ENCODE results near the gene SH3RF1. TPM values are rescaled to one million over a fixed set of nuclear protein-coding genes. Genes with fewer than 3 reads are reported as not detected.
A peak's percentile ranks its signal among the peaks of the same experiment; 100 is the strongest.

Gene SH3RF1
- total and polyA plus RNA-seq, 4 donors: 5.3 to 33.1 (median 16.3) TPM

DNA sequence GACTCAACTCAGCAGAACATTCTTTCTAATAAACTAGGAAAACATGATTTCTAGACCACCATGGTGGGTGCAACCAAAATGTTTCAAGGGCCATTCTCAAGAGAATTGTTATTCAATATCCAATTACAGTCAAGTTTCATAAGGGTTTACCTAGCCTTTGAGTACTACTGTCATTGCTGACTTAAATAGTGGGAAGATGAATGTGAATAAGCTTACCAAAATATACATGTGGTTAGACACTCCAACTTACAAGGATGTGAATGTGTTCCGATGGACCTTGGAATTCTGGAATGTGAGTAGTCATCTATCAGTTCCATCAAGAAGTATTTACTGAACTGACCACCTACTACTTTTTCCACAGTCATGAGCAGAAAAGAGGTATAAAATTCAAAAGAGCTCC is 16.9 kb downstream of the SH3RF1 start:
- 0% methylated on average over 1 of the region's 1 CpG for WGBS, 2 donors
- H3K4me3 ChIP-seq: no peak overlapping the region
- DNase-seq (no peak), ATAC-seq (ENCODE audit: insufficient read depth, low FRiP score) (no peak)
- no peak for TF ChIP-seq CTCF (IDR thresholded peaks at IDR 0.05; ENCODE audit: control extremely low read depth, extremely low read depth)
- no peaks in the 10 kb centered on the region for H3K27me3 ChIP-seq (ENCODE audit: control insufficient read depth in 3 of 3, insufficient read depth in 3 of 3, low read length in 2 of 3)
- H3K36me3 ChIP-seq (ENCODE audit: control insufficient read depth in 4 of 4, insufficient read depth in 4 of 4, low read length in 4 of 4): no peaks in the 10 kb centered on the region
- no peaks in the 10 kb centered on the region for H3K9me3 ChIP-seq (ENCODE audit: control insufficient read depth in 4 of 4, insufficient read depth in 3 of 4, low read length in 3 of 4)
- H3K9ac ChIP-seq (ENCODE audit: insufficient read depth in 1 of 2, low read length in 2 of 2): no peak overlapping the region
- H3K4me1 ChIP-seq (ENCODE audit: control insufficient read depth in 5 of 5, insufficient read depth in 5 of 5, low read length in 5 of 5): peaks cover 14 to 78% (median 49%) of the 10 kb centered on the region in 5 donors
- H3K27ac ChIP-seq (ENCODE audit: low read depth in 1 of 2, low read length in 1 of 2): no peak overlapping the region

DNA sequence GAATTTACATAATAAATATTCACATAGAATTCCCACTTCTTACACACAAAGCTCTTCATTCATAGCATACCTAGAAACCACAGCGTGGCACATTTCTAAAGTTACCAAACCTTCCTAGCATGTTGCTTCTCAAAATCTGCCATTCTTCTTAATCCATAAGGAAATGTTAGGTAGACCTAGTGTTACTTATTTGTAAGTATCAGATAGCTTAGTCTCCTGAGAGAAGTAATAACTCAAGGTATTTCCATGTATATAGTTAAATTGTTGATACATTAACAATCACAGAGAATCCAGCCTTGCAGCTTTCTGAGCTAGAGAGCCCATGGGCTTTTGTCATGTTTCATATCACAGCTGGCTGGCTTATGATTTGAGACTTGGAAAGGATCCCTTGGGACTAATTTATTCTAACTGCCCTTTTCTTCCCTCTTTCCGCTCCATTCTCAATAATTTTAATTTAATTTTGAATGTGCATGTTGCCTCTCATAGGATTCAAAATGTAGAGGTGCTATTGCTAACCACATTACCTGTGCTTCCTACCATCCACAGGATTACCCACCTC is 17.6 kb downstream of the SH3RF1 start:
- no peak for ATAC-seq (ENCODE audit: insufficient read depth, low FRiP score)
- DNase-seq: peak in 2 of 3 donors; percentile 46 to 62
- no peak overlapping the region for H3K9ac ChIP-seq (ENCODE audit: insufficient read depth in 1 of 2, low read length in 2 of 2)
- no peaks in the 10 kb centered on the region for H3K36me3 ChIP-seq (ENCODE audit: control insufficient read depth in 4 of 4, insufficient read depth in 4 of 4, low read length in 4 of 4)
- H3K4me3 ChIP-seq: no peak overlapping the region
- peaks cover 14 to 75% (median 47%) of the 10 kb centered on the region in 5 donors for H3K4me1 ChIP-seq (ENCODE audit: control insufficient read depth in 5 of 5, insufficient read depth in 5 of 5, low read length in 5 of 5)
- TF ChIP-seq CTCF (IDR thresholded peaks at IDR 0.05; ENCODE audit: control extremely low read depth, extremely low read depth): no peak
- H3K9me3 ChIP-seq (ENCODE audit: control insufficient read depth in 4 of 4, insufficient read depth in 3 of 4, low read length in 3 of 4): no peaks in the 10 kb centered on the region
- no peaks in the 10 kb centered on the region for H3K27me3 ChIP-seq (ENCODE audit: control insufficient read depth in 3 of 3, insufficient read depth in 3 of 3, low read length in 2 of 3)
- WGBS, 2 donors: 72 to 86% methylated on average over 2 of the region's 2 CpGs
- no peak overlapping the region for H3K27ac ChIP-seq (ENCODE audit: low read depth in 1 of 2, low read length in 1 of 2)

DNA sequence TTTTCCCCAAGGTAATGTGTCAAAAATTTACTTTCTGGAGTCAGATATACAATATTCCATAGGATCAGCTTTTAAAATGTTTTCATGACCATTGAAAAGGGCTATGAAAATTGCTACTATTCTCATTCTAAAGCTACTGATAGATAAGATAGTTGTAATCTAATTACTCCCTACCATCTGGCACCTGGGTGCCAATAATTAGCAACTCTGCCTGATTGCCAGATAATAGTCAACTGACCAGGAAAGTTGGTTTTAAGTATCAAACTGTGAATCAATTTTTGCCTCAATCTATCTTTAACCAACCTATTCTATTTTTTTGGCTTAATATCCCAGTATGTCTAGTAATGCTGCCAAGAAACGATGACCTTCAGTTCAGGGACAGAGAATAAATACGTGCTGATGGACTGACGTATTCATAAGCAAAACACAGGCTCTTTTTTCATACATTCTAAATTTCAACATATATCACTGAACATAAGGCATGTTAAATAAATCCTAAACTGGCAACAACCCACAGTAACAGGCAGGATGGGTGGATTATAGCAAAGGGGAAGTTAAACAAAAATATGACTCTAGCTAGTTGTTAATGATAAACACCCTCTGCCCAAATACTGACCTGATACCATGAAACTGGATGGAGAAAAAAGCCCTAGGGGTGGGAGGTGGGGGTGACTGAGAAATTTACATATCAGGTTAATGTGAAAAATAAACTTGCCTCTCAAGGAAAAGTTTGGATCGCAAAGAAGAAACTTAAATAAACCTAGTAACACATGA is 18.2 kb downstream of the SH3RF1 start:
- H3K27me3 ChIP-seq (ENCODE audit: control insufficient read depth in 3 of 3, insufficient read depth in 3 of 3, low read length in 2 of 3): no peaks in the 10 kb centered on the region
- H3K9ac ChIP-seq (ENCODE audit: insufficient read depth in 1 of 2, low read length in 2 of 2): no peak overlapping the region
- no peak overlapping the region for H3K4me3 ChIP-seq
- no peak for ATAC-seq (ENCODE audit: insufficient read depth, low FRiP score)
- no peaks in the 10 kb centered on the region for H3K36me3 ChIP-seq (ENCODE audit: control insufficient read depth in 4 of 4, insufficient read depth in 4 of 4, low read length in 4 of 4)
- DNase-seq: peak in 2 of 3 donors; percentile 70 to 73
- no peak for TF ChIP-seq CTCF (IDR thresholded peaks at IDR 0.05; ENCODE audit: control extremely low read depth, extremely low read depth)
- peaks cover 14 to 69% (median 41%) of the 10 kb centered on the region in 5 donors for H3K4me1 ChIP-seq (ENCODE audit: control insufficient read depth in 5 of 5, insufficient read depth in 5 of 5, low read length in 5 of 5)
- H3K27ac ChIP-seq (ENCODE audit: low read depth in 1 of 2, low read length in 1 of 2): peak overlapping the region in 1 of 2 donors; percentile 16
- 48 to 56% methylated on average over 4 of the region's 4 CpGs for WGBS, 2 donors
- no peaks in the 10 kb centered on the region for H3K9me3 ChIP-seq (ENCODE audit: control insufficient read depth in 4 of 4, insufficient read depth in 3 of 4, low read length in 3 of 4)

Measured in lung (tissue), 12 donors.